HG03432 (cell line): ENCODE measurements around the gene ARHGDIB.

Experiments used
- ATAC-seq: cut with Tn5 transposase; IDR thresholded peaks from one replicate; pipeline ENCODE4 v1.9.1; 2021; ENCODE audit warnings: mild to moderate bottlenecking, moderate library complexity; ENCODE audit not compliant: unreplicated experiment

Gene ARHGDIB

DNA sequence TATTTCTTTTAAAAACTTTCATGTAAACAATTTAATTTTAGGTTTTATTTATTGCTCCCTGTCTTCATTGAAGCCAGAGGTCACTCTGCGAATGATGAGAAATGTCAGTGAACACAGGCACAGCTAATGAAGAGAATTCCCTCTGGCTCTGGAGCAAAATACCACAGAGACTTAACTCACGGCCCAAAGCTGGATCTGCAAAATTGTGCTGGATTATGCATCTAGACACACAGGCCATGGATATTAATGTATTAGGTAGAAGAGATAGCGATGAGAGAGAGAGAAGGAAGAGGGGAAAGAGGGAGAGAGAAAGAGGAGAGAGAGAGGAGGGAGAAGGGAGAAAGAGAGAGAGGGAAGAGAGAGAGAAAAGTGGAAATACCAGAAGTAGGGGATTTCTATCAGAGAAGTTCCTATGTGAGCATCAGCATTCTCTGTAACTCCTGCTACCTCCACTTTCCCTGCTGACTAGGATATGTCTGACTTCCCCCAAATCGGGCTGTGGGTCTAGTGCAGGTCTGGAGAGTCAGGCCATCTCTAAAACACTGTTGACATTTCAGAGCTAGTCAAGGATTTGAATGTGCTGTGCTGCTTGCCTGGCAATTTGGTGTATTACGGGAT is 3.7 kb downstream of the ARHGDIB start:
- ATAC-seq: no peak

DNA sequence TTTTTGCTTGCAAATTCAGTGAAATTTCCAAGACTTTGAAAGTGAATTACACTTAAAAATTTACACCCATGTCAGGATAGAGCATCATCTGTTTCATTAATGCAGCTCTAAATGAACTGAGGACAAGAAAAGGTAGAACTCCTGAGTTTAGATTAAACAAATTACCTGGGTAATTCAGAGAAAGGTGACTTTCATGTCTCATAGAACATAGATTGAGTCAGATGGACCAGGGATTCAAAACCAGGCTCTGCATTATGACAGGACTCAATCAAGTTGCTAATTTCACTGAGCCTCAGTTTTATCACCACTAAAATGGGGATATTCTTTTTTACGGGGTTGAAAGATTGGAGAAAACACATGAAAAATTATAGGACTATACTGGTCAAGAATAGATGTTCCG is 4.5 kb downstream of the ARHGDIB start:
- ATAC-seq: no peak

GRCh38 chr12:14956024-14956891 is 5.1 kb downstream of the ARHGDIB start:
- ATAC-seq: peak; percentile 51

- no peak for ATAC-seq
Measured at GRCh38 chr12:14954269-14954668, 7.1 kb downstream of the ARHGDIB start.

- no peak for ATAC-seq
Measured at GRCh38 chr12:14953752-14954151, 7.6 kb downstream of the ARHGDIB start.

DNA sequence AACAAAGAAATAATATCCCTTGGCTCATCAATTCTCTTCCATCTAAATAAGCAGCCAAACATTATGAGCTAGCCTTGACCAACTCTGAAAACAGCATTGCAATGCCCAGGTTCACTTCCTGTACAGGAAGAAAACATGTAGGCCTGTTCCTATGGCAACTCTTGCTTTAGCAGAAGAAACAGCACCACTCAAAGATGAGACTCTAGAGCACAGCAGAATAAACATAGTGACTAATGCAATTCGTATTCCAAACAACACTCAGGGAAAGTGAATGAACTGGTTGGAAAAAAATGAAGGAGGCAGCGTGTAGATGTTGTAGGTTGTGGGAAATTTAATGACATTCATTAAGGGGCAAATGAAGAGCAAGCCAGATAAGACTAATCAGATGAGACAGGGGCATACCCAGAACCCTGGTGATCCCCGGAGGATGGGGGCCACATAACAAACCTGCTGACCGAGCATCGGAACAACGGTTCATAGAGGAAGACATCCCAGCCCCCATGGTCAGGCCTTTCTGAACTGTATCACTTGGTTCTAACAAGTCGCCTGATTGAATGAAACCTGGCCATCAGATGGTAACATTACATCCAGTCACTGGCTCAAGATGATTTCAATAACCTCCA is 9.0 kb downstream of the ARHGDIB start:
- peak; percentile 60 for ATAC-seq

- ATAC-seq: no peak
Measured at GRCh38 chr12:14951851-14952250, 9.6 kb downstream of the ARHGDIB start.

DNA sequence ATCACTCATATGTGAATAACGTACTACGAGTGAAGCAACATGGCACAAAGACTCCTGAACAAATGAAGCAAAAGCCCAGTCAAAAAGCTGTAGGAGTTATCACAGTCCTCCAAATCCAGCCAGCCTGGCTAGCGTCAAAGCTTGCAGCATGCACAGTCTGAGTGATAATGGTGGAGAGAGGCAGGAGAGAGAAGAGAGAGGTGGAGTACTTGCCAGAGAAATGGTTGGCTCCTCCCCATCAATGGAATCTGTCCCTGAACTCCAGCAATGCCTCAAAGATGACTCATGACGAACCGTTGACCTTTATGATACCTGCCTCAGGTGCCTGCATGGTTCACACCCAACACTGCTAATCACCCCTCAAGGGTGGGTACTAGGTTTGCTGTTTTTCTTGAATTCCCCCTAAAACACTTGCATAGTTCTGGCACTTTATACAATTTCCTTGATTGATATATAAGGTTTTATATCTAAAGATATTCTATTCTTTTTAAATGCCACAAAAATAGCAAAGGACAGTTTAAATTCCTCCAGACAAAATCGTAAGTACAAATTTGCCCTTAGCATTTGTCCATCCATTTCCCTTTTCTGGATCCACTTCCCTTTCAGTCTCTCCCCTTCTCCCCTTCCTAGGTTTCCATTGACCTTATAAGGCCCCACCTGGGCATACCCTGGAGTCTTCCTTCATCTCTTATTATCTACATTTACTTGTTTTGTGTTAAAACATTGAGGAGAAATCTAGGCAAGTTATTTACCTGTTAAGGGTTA is 10.2 kb downstream of the ARHGDIB start:
- ATAC-seq: no peak

DNA sequence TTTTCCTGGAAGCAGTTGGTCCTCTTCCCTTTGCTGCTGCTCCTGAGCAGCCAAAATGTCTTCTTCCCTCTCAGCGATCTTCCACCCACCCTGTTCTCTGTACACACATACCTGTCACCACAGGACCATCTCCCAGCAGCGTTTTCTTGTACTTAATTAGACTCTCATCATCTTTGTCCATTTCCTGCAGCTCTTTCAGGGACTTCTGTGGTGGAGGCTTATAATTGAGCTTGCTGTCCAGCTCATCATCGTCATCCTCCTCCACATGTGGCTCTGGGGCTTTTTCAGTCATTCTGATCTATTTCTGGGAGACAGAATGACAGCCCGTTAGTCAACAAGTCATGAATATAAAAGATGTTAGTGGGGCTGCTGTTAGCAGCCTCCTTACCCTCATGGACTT is 11.0 kb downstream of the ARHGDIB start:
- no peak for ATAC-seq

GRCh38 chr12:14949631-14950030 is 11.8 kb downstream of the ARHGDIB start:
- no peak for ATAC-seq

DNA sequence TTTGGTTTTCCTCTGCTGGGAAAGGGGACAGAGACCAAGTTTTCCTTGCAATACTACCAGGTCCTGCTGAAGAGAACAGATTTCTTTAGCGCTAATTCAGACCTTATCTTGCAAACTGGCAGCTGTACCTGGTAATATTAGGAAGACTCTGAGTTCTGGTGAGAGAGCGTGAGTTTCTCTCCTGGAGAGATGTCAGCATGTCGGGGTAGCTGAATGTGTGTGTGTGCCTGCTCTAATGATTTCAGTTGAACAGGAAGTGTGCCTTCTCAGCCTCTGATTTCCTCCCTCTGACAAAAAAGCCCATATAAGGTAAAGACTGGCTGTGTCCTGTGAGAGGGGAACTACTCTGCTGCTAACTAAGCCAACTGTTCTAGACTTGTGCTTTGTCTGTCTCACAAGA is 12.7 kb downstream of the ARHGDIB start:
- peak; percentile 90 for ATAC-seq

- no peak for ATAC-seq
Measured at GRCh38 chr12:14946861-14947260, 14.5 kb downstream of the ARHGDIB start.

DNA sequence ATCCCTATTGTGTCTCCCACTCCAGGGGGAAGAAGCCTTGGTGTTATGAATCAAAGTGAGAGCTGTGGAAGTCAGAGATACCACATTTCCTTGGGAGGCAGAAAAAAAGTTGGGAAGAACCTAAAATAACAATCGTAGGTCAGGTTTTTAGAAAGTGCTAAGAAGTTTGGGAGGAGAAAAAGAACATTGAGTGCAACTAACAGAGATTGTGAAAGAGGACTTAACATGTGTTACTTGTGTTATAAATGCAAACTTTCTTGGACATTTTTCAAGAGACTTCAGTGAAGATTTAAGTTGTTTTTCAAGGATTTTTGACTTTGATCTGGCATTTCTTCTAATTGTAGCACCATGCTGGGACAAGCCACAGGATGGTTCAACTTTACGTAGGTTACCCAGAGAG is 15.2 kb downstream of the ARHGDIB start:
- ATAC-seq: no peak

DNA sequence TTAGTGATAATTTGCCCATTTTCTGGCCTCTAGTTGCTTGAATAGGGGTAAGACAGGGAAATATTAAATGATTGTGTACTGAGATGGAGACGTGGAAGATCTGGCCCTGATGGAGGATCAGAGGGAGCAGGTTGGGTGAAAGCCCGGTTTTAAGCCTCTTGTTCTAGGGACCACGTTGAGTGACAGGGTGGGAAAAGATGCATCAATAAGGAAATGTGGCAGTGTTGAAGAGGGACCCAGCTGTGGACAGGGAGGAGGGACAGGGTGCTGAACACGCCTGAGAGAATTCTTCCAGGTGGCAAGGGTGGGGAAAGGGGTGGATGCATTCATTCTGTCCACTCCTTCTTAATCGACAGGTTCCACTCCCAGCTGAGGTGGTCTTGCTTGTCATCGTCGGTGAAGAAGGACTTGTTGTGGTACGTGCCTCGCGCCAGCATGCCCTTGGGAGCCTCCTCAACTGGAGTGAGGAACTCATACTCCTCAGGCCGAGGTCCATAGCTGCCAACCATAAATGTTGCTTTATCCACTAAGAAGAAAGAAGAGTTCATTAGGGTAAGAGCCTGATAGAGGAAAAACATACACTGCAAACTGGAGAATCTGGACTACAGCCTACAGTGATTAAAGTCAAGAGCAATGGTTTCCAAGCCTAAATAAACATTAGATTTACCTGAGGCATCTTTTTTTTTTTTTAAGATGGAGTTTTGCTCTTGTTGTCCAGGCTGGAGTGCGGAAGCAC is 19.0 kb downstream of the ARHGDIB start:
- ATAC-seq: no peak

DNA sequence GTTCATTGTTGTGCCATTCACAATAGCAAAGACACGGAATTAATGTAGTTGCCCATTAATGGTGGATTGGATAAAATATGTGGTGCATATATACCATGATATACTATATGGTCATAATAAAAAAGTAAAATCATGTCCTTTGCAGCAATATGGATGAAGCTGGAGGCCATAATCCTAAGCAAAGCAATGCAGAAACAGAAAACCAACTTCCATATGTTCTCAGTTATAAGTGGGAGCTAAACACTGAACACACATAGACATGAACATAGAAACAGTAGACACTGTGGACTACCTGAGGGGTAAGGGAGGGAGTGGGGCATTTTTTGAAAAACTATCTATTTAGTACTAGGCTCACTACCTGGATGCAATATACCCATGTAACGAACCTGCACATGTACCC is 20.0 kb downstream of the ARHGDIB start:
- ATAC-seq: no peak

DNA sequence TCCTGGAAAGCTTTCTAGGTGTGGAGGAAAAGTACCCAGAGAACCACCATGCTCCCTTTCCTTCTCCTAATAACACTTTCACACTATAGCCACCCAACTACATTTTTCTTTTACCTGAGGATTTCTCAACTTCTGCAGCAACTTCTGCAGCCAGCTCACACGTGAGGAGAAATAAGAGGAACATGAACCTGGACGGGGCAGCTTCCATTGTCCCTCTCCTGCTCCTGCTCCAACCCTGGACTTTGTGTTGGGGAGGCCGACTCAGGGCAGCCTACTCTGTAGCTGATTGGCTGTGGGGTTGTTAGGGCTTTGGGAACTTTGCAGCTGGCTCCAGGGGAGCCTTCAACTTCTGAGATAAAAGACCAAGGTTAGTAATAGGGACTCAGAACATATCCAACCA is 23.1 kb downstream of the ARHGDIB start, which contains the start of gene ERP27:
Gene ERP27 (minus strand): TSS at position 237 of the 400 bp plus-strand sequence. CDS start 29 bp downstream, at position 208.
- no peak for ATAC-seq

- ATAC-seq: peak; percentile 42
Measured at GRCh38 chr12:14937689-14938088, 23.7 kb downstream of the ARHGDIB start.

DNA sequence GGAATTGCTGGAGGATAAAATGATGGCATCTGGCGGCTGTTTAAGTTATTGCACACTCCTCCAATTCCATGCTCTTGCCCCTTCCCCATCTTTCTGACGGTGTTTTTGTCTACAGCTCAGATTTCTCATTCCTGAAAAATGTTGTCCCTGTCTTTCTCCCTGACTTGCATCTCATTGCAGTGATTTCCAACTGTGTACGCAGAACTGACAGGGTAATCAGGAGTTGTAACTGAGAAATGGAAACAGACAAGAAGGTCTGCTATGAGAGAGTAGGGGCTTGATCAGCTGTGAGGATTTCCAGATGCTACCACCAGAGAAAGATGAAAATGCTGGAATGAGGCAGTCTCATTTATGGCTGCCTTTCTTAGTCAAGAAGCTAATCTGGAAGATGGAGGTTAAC is 24.4 kb downstream of the ARHGDIB start:
- ATAC-seq: no peak

- ATAC-seq: no peak
Measured at GRCh38 chr12:14936224-14936861, 25.1 kb downstream of the ARHGDIB start.

- no peak for ATAC-seq
Measured at GRCh38 chr12:14935031-14935430, 26.4 kb downstream of the ARHGDIB start.
